HG03175 (cell line): ENCODE results near the gene TBC1D25.

Experiments
- ATAC-seq: cut with Tn5 transposase; IDR thresholded peaks from one replicate; pipeline ENCODE4 v1.9.1; 2021; ENCODE audit warnings: mild to moderate bottlenecking, moderate library complexity; ENCODE audit not compliant: unreplicated experiment

The TBC1D25 gene

DNA sequence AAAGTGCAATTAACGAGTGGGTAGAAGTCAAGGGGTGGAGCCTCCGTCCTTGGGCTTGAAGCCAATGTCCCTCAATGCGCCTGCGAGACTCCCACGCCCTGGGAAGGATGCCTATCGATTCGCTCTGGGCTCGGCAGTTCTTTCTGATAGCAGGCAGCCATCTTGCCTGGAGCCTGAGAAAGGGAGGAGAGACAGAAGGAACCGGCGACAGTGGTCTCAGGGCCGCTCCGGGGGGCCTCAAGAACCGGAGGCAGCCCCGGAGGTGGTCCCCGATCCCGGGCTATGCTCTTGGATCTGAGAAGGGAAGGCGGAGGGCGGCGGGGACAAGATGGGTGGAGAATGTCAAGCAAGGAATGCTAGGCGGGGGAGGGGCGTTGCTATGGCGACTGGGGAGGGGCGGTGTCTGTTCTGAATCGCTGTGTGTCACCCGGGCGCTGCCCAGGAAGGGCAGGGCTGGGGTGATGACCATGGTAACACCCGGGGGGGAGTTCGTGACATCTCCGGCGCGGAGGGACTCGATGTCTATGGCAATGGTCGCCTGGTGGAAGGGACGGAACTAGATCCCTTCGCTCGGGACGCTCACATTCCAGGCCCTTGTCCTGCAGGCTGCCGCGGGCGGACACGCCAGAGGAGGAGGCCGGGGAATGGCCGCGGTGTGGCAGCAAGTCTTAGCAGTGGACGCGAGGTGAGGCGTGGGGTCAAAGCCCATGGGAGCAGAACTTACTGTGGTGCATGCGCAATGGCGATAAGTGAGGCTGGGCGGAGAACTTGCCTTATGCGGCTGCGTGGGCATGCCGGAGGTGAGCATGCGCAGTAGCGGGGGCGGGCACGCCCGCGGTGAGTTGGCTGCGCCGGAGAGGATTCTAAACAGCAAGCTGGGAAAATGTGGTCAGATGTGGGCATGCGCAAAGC lies 58.1 kb downstream of the TBC1D25 start, which contains the start of gene WDR13:
Gene WDR13, plus strand, starts transcription at position 140 of the 912 bp plus-strand sequence. Its CDS starts 505 bp downstream, at position 645.
- peak; percentile 76 for ATAC-seq

DNA sequence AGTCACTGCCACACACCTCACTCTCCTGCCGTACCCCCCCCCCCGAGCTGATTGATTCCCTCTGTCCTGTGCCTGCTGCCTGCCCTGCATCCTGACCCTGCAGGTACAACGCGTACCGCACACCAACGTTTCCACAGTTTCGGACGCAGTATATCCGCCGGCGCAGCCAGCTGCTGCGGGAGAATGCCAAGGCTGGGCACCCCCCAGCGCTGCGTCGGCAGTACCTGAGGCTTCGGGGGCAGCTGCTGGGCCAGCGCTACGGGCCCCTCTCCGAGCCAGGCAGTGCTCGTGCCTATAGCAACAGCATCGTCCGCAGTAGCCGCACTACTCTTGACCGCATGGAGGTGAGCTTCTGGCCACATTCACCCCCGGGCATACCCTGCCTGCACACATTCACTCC lies 59.1 kb downstream of the TBC1D25 start:
- ATAC-seq: no peak

DNA sequence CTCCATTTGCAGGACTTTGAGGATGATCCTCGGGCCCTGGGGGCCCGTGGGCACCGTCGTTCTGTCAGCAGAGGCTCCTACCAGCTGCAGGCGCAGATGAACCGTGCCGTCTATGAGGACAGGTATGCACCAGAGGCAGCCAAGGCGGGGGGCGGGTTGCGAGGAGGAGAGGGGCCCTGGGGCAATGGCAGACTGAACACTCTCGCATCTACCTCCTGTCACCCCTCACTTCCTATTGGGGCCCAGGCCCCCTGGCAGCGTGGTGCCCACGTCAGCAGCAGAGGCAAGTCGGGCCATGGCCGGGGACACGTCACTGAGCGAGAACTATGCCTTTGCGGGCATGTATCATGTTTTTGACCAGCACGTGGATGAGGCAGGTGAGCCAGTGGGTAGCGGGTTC lies 59.8 kb downstream of the TBC1D25 start:
- ATAC-seq: no peak

- no peak for ATAC-seq
Observed at GRCh38 chrX:48600226-48600625, 60.7 kb downstream of the TBC1D25 start.

DNA sequence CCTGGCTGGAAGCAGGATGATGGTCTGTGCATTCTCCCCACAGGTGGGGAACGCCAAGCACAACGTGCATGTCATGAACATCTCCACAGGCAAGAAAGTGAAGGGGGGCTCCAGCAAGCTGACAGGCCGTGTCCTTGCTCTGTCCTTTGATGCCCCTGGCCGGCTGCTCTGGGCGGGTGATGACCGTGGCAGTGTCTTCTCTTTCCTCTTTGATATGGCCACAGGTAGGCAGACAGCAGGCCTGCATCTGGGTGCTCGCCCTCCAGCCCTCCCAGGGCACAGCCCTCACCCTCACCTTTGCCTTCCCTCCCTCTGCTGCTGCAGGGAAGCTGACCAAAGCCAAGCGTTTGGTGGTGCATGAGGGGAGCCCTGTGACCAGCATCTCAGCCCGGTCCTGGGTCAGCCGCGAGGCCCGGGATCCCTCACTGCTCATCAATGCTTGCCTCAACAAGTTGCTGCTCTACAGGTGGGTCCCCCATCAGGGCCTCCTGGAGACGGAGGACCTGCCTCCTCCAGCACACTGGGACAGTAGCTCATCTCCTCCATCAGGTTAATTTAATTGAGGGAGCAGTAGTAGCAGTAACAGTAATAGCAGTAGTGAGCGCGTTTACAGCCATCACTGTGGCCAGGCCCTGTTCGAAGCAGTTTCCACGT lies 62.4 kb downstream of the TBC1D25 start:
- ATAC-seq: no peak

- ATAC-seq: no peak
Observed at GRCh38 chrX:48604701-48605100, 65.2 kb downstream of the TBC1D25 start.

DNA sequence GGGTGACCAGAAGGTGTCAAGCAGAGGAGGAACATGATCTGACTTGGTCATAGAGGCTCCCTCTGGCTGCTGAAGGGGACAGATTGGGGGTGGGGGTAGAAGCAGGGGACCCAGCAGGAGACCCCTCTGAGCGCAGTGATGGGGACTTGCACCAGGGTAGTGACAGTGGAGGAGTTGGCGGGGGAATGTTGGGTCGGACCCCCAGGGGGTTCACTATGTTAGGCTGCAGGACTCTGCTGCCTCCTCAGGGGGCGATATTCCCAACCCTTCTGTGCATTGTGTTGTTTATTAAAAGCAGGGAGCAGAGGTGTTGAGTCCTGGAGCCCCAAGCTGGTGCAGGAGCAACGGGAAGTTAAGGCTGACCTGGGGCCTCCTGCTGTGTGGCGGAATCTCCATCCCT lies 66.6 kb downstream of the TBC1D25 start:
- no peak for ATAC-seq

DNA sequence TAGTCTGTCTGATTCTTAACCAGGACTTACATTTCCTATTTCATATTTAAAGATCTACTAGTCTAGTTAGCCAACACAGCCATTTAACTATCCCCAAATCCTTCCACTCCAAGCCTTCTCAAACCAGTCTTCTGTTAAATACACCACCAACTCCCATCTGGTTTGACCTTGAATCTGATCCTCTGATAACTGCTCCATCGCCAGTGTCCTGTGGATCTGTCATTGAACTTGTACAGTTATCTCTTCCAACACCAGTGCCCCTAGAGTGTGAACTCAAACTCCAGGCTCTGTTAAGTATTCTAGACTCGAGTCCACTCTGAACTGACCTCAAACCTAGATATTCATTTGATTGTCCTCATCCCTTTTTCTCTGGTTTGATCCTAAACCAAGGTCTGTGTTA lies 72.2 kb downstream of the TBC1D25 start:
- ATAC-seq: no peak
